Heart right ventricle (tissue), 16 donors: Measurements from ENCODE around the gene IQSEC3. TPM values are rescaled to one million over a fixed set of nuclear protein-coding genes. Genes with fewer than 3 reads are reported as not detected.

Experiments used
- ATAC-seq, 8 donors: fragments of 200-7000 bp; cut with Tn5 transposase; one replicate each; pipeline ENCODE4 v1.9.1; 2020; ENCODE audit warnings: mild to moderate bottlenecking in 8 of 8, moderate library complexity in 8 of 8, moderate number of reproducible peaks in 1 of 8
- DNase-seq, 2 donors: peaks; one replicate each; pipeline ENCODE4 v3.0.0-alpha.2; 2020
- H3K27ac ChIP-seq, 10 donors: fragments of 200-600 bp; sonication (generic) in 2 of 10; one replicate each; pipeline versions ENCODE4 v1.5.0 to v1.8.0; 2020 to 2022; ENCODE audit warnings: mild to moderate bottlenecking in 3 of 10
- H3K27me3 ChIP-seq, 7 donors: fragments of 200-600 bp; one replicate each; pipeline ENCODE4 v1.8.0; 2021 to 2022; ENCODE audit warnings: mild to moderate bottlenecking in 2 of 7
- H3K36me3 ChIP-seq, 9 donors: fragments of 200-600 bp; sonication (generic) in 1 of 9; one replicate each; pipeline versions ENCODE4 v1.5.0 to v1.8.0; 2020 to 2022; ENCODE audit warnings: mild to moderate bottlenecking in 2 of 9
- H3K4me1 ChIP-seq, 9 donors: fragments of 200-600 bp; sonication (generic) in 1 of 9; one replicate each; pipeline versions ENCODE4 v1.5.0 to v1.8.0; 2020 to 2022; ENCODE audit warnings: mild to moderate bottlenecking in 4 of 9
- H3K4me3 ChIP-seq, 10 donors: fragments of 200-600 bp; sonication (generic) in 2 of 10; one replicate each; pipeline versions ENCODE4 v1.5.0 to v1.8.0; 2020 to 2022; ENCODE audit warnings: mild to moderate bottlenecking in 7 of 10, moderate library complexity in 2 of 10
- H3K9me3 ChIP-seq, 11 donors: fragments of 200-600 bp in 10 of 11; sonication (generic) in 2 of 11; one replicate each; pipeline versions ENCODE4 v1.5.0 to v1.8.0; 2013 to 2022; ENCODE audit warnings: mild to moderate bottlenecking in 2 of 11, control low read depth in 1 of 11, moderate library complexity in 1 of 11
- CTCF ChIP-seq, 9 donors: fragments of 200-600 bp; sonication (generic) in 2 of 9; IDR thresholded peaks; one replicate each; pipeline versions ENCODE4 v1.5.0 to v1.8.0; 2021 to 2022; ENCODE audit warnings: antibody characterized with exemption in 9 of 9, mild to moderate bottlenecking in 5 of 9, moderate library complexity in 1 of 9
- WGBS, 2 donors: extraction: QIAGEN DNeasy Blood & Tissue Kit; methylation state at CpG; one replicate each; pipeline ENCODE4 v1.1.7; 2013; ENCODE audit warnings: inconsistent platforms in 1 of 2; 5-methylcytosine and 5-hydroxymethylcytosine counted together
- intact Hi-C, 10 donors: fragments of 100-400 bp; cut with DNase I; formaldehyde crosslinking; loops; one replicate each; pipeline versions ENCODE4 v1.11.1 to v1.14.2; 2022
- polyA plus RNA-seq, 2 donors: library from polyadenylated mRNA; stranded (reverse); fragments of 200-250 nt; gene quantifications; one replicate each; pipeline ENCODE4 v1.2.3, GENCODE V29; 2013
- total RNA-seq, 10 donors: library from RNA; stranded (reverse); fragmentation: NEBNext Ultra II Directional in 3 of 10; extraction: Animal tissue kit (Norgen Biotek cat#: 25700) in 3 of 10; gene quantifications; one replicate each; pipeline versions ENCODE4 v1.2.1 to v1.2.4, GENCODE V29; 2021 to 2023
- donor health status: Arrhythmogenic right ventricular cardiomyopathy.
- donor health status: ischemic (EF 13 %, LVEDD 7.1; RV severe dilation, severe dysfunction).
- donor health status: healthy with polysubstance abuse.
- donor health status: DM: no; HTN: yes; CAD: no.
- donor health status: DM: no; HTN: no; CAD: no.
- donor health status: ischemic (EF 25% LVEDD 6.9; RV normal size, moderate dysfunction).
- donor health status: ischemic (EF 25% LVEDD 5.7; RV mildly dilated, moderate dysfunction).
- donor health status: healthy.
- donor health status: DM: yes; HTN: yes; CAD: no.
- donor health status: Ischemic cardiomyopathy.
- donor health status: ischemic (EF 35%, LVEDD 5.7; RV mildly dilated, moderate dysfunction).
- donor health status: nonischemic (EF 11% LVEDD 7.7; RV severe dilation, severe dysfunction).
- donor health status: DM: yes; HTN: yes; CAD: no.
- donor health status: PGD.
- donor health status: ischemic (EF 29% LVEDD 5.4; RV normal size, mild dysfunction).
- donor health status: nonischemic (EF 23%, LVEDD 6.1; RV moderate dilation, normal function).

The IQSEC3 gene
- total and polyA plus RNA-seq, 12 donors = 0.30 to 2.7 (median 1.1) TPM

GRCh38 chr12:205026-205425, 138.5 kb downstream of the IQSEC3 start:
- Histone ChIP-seq H3K36me3 (no peaks in the 10 kb centered on the region), H3K4me3 (no peak overlapping the region), H3K9me3 (no peaks in the 10 kb centered on the region), H3K4me1 (peaks cover 0 to 8% (median 7%) of the 10 kb centered on the region in 9 donors), H3K27ac (no peak overlapping the region), H3K27me3 (peaks cover 0 to 40% (median 9%) of the 10 kb centered on the region in 7 donors)
- TF ChIP-seq CTCF (IDR thresholded peaks at IDR 0.05) = no peak
- 88 to 92% methylated on average over 4 of the region's 4 CpGs for WGBS, 2 donors
- ATAC-seq (no peak), DNase-seq (no peak)
- intact Hi-C loops = no loop called here

- Histone ChIP-seq H3K27me3 (peaks cover 0 to 38% (median 21%) of the 10 kb centered on the region in 7 donors), H3K9me3 (no peaks in the 10 kb centered on the region), H3K4me1 (peaks cover 0 to 9% (median 7%) of the 10 kb centered on the region in 9 donors), H3K4me3 (no peak overlapping the region), H3K27ac (no peak overlapping the region), H3K36me3 (no peaks in the 10 kb centered on the region)
- intact Hi-C loops = no loop called here
- no peak for DNase-seq
- TF ChIP-seq CTCF (IDR thresholded peaks at IDR 0.05) = no peak
- ATAC-seq = no peak
- WGBS, 2 donors = 91 to 93% methylated on average over 21 of the region's 21 CpGs
Measured at GRCh38 chr12:206746-207440, 140.3 kb downstream of the IQSEC3 start.

GRCh38 chr12:207804-208203, 141.2 kb downstream of the IQSEC3 start:
- H3K27ac ChIP-seq = no peak overlapping the region
- peaks cover 0 to 34% (median 21%) of the 10 kb centered on the region in 7 donors for H3K27me3 ChIP-seq
- no peak for TF ChIP-seq CTCF (IDR thresholded peaks at IDR 0.05)
- H3K9me3 ChIP-seq = no peaks in the 10 kb centered on the region
- H3K36me3 ChIP-seq = no peaks in the 10 kb centered on the region
- no peak overlapping the region for H3K4me3 ChIP-seq
- intact Hi-C loops = no loop called here
- WGBS, 2 donors = 91 to 94% methylated on average over 10 of the region's 10 CpGs
- ATAC-seq = no peak
- DNase-seq = no peak
- H3K4me1 ChIP-seq = peaks cover 0 to 18% (median 7%) of the 10 kb centered on the region in 9 donors

GRCh38 chr12:208813-209212, 142.2 kb downstream of the IQSEC3 start:
- no peak for DNase-seq
- Histone ChIP-seq H3K9me3 (no peaks in the 10 kb centered on the region), H3K36me3 (no peaks in the 10 kb centered on the region), H3K27ac (no peak overlapping the region), H3K27me3 (peaks cover 0 to 32% (median 22%) of the 10 kb centered on the region in 7 donors), H3K4me3 (no peak overlapping the region), H3K4me1 (peaks cover 0 to 27% (median 6%) of the 10 kb centered on the region in 9 donors)
- intact Hi-C loops = no loop called here
- no peak for ATAC-seq
- 74 to 77% methylated on average over 4 of the region's 4 CpGs for WGBS, 2 donors
- no peak for TF ChIP-seq CTCF (IDR thresholded peaks at IDR 0.05)
